Effector memory CD4-positive, alpha-beta T cell (primary cell): ENCODE measurements around the gene CHP1.

Experiments used
- DNase-seq, 3 donors: peaks; one replicate each; pipeline ENCODE4 v3.0.0-alpha.2; 2020
- H3K27ac ChIP-seq: 2 replicates; pipeline ENCODE4 v1.7.0; 2013; ENCODE audit warnings: mild to moderate bottlenecking, low read length, moderate library complexity; ENCODE audit not compliant: insufficient read depth, poor library complexity, severe bottlenecking
- H3K27me3 ChIP-seq: replicated peaks from 2 replicates; pipeline ENCODE4 v1.7.0; 2013; ENCODE audit warnings: mild to moderate bottlenecking, low read length; ENCODE audit not compliant: insufficient read depth, control insufficient read depth, poor library complexity, severe bottlenecking
- H3K36me3 ChIP-seq: 2 replicates; pipeline ENCODE4 v1.7.0; 2013; ENCODE audit warnings: mild to moderate bottlenecking, low read length, moderate library complexity; ENCODE audit not compliant: control insufficient read depth, insufficient read depth
- H3K4me1 ChIP-seq: 2 replicates; pipeline ENCODE4 v1.7.0; 2013; ENCODE audit warnings: low read length, mild to moderate bottlenecking; ENCODE audit not compliant: control insufficient read depth, insufficient read depth, poor library complexity, severe bottlenecking
- H3K4me3 ChIP-seq: 2 replicates; pipeline ENCODE4 v1.7.0; 2013; ENCODE audit warnings: low read length, low read depth, mild to moderate bottlenecking; ENCODE audit not compliant: insufficient read depth, poor library complexity, severe bottlenecking
- H3K9me3 ChIP-seq: 2 replicates; pipeline ENCODE4 v1.7.0; 2013; ENCODE audit warnings: mild to moderate bottlenecking, low read length, moderate library complexity; ENCODE audit not compliant: control insufficient read depth
- total RNA-seq, 3 donors: gene quantifications; one replicate each; lab custom pipeline; 2026; lab: John Stamatoyannopoulos, UW

CHP1 gene
- total RNA-seq: 46.2 to 52.3 (median 50.3) reads per million in 3 donors

DNA sequence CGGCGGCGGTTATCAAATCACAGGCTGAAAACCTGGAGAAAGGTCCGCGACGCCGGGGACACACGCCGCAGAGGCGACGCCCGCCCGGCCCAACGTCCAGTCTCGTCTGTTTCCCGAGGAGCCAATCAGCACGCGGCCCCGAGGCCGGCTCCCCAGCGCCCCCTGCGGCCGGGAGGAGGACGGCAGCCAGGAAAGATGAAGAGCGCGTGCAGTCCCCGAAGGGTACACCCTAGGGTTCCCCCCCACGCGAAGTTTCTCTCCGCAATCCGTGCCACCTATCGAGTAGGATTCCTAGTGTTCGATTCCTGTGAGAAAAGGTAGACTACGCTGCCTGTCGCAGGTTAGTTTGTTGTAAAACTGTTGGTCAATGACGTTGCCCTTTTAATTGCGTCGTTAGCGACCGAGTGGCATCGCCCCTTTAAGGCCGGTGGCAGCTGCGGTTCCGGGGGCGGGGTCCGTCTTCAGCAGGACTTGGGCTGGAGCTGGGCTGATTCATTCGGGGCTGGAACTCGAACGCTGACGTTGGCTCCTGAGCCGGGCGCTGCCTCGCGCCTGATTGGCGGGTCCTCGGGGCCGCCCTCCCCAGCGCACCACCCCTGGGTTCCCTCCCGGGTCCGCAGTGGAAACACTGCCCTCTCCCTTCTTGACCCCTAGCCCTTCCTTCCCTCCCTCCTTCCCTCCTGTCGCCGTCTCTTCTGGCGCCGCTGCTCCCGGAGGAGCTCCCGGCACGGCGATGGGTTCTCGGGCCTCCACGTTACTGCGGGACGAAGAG, at the start of gene CHP1, which contains the start of gene EXD1:
Gene CHP1, plus strand, starts transcription at position 619 of the 772 bp plus-strand sequence. Its CDS starts 115 bp downstream, at position 734.
Gene EXD1, minus strand, starts transcription at position 108 of the 772 bp plus-strand sequence. CDS start 4,182 bp downstream, outside the sequence.
- Histone ChIP-seq H3K4me1 (no peaks in the 10 kb centered on the region), H3K4me3 (peak within 1 kb of the TSS; percentile 76), H3K36me3 (no peaks in the 10 kb centered on the region), H3K27ac (peak within 1 kb of the TSS; percentile 87), H3K27me3 (no peaks in the 10 kb centered on the region), H3K9me3 (no peaks in the 10 kb centered on the region)
- DNase-seq: peak; percentile 87 to 92 (median 88)

DNA sequence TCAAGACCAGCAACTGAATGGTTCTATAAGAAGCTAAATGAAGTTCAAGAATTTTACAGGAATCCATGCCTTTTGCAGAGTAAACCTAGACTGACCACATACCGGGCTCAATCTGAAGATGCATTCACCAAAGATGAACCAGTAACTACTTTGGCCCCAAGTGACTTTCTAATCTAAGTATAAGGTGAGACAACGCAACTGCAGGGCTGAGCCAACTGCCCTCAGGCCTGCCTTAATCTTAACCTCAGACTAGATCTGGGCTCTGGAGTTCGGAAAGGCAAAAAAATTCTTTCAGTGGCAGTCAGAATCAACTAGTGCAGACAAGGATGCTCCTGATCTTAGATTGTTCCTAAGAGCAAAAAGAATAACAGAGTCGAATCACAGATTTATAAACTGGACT, 48.8 kb upstream of the CHP1 start:
- DNase-seq: no peak
- Histone ChIP-seq H3K4me3 (no peak overlapping the region), H3K4me1 (no peaks in the 10 kb centered on the region), H3K9me3 (no peaks in the 10 kb centered on the region), H3K36me3 (no peaks in the 10 kb centered on the region), H3K27me3 (no peaks in the 10 kb centered on the region), H3K27ac (no peak overlapping the region)

DNA sequence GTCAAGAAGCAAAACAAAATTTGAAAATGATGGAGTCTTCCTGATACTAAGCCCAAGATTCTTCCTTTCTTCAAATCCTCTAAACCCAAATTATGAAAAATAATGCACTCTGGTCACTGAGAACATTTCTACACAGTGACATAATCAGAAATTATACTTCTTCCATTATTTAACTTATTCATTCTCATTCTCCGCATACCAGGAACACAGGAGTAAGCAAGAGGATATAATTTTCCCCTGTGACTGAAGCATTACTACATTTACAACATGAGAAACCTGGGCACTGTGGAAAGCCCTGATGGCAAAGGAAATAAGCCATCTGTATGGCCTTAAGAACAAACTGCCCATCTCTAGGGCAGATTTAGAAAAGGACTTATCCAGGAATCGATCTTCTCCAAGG, 47.5 kb upstream of the CHP1 start:
- Histone ChIP-seq H3K9me3 (no peaks in the 10 kb centered on the region), H3K4me3 (no peak overlapping the region), H3K36me3 (no peaks in the 10 kb centered on the region), H3K4me1 (no peaks in the 10 kb centered on the region), H3K27me3 (no peaks in the 10 kb centered on the region), H3K27ac (no peak overlapping the region)
- no peak for DNase-seq

DNA sequence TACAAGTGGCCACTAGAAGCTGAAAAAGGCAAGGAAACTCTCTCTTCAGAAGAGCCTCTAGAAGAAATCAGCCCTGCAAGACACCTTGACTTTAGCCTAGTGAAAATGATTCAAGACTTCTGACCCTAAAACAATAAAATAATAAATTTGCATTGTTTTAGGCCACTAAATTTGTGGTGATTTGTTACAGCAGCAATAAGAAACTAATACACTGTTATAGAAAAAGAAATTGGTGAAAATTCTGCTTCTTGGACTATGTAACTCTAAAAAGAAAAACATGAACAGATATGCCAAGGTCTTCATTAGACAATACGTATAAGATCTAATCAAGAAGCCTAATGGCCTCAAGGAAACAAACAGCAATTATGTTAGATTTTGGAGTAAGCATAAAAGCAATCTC, 36.6 kb upstream of the CHP1 start:
- Histone ChIP-seq H3K36me3 (no peaks in the 10 kb centered on the region), H3K27ac (no peak overlapping the region), H3K4me3 (no peak overlapping the region), H3K4me1 (no peaks in the 10 kb centered on the region), H3K9me3 (no peaks in the 10 kb centered on the region), H3K27me3 (no peaks in the 10 kb centered on the region)
- no peak for DNase-seq

DNA sequence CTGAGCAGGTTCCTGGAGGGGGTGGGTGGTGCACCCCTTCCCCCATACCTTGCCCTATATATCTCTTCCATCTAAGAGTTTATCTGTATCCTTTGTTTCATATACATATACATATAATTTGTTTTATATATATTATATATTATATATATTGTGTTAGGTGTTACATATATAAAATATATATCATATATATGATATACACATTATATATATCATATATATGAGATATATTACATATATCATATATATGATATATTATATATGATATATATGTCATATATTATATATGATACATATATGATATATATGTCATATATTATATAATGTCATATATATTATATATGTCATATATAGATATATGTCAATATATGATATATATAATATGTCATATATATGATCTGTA, 31.6 kb upstream of the CHP1 start:
- no peak for DNase-seq
- Histone ChIP-seq H3K36me3 (no peaks in the 10 kb centered on the region), H3K9me3 (no peaks in the 10 kb centered on the region), H3K27ac (no peak overlapping the region), H3K27me3 (no peaks in the 10 kb centered on the region), H3K4me3 (no peak overlapping the region), H3K4me1 (no peaks in the 10 kb centered on the region)

DNA sequence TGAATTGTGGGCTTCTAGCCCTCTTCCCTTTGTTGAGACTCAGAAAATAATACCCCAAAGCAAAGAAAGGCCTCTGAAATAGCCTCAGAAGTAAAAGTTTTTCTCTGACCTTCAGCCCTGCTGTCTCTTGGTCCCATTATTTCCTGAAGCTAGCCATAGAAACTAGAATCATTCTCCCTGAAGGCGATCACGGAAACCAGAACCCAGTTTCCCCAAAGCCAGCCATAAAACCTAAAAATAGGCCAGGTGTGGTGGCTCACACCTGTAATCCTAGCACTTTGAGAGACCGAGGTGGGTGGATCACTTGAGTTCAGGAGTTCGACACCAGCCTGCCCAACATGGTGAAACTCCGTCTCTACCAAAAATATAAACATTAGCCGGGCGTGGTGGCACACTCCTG, 27.7 kb upstream of the CHP1 start:
- H3K9me3 ChIP-seq: no peaks in the 10 kb centered on the region
- H3K4me1 ChIP-seq: no peaks in the 10 kb centered on the region
- no peaks in the 10 kb centered on the region for H3K36me3 ChIP-seq
- no peak for DNase-seq
- H3K27ac ChIP-seq: no peak overlapping the region
- H3K4me3 ChIP-seq: no peak overlapping the region
- no peaks in the 10 kb centered on the region for H3K27me3 ChIP-seq

DNA sequence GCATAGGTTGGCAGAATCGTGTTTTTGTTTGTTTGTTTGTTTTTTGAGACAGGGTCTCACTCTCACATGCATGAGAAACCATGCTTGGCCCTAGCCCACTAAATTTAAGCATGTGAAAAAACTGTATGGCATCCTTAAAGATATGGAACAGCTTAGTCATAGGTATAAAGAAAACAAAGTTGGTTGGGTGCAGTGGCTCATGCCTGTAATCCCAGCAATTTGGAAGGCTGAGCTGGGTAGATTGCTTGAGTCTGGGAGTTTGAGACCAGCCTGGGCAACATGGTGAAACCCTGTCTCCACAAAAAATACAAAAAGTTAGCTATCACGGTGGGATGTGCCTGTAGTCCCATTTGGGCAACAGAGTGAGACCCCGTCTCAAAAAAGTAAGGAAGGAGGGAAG, 25.8 kb upstream of the CHP1 start:
- no peaks in the 10 kb centered on the region for H3K9me3 ChIP-seq

DNA sequence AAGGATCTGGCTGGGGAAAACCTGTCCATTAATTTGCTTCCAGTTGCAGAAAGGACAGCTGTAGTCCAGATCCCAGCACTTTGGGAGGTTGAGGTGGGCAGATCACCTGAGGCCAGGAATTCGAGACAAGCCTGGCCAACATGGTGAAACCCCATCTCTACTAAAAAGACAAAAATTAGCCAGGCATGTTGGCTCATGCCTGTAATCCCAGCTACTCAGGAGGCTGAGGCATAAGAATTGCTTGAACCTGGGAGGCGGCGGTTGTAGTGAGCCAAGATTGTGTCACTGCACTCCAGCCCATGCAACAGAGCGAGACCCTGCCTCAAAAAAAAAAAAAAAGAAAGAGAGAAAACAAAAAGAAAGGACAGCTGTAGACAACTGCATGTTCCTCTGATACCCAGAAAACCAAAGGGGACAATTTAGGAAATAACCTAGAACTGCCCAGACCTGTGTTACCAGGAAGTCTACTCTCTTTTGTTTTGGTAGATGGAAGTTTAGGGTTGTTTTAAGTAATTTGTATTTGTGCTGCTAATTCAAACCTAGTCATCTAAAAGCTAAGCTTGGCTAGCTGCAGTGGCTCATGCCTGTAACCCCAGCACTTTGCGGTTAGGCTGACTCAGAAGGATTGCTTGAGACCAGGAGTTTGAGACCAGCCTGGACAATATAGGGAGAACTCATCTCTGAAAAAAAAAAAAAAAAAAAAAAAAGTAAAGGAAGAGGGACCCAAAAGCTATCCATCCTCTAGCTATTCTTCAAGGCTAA, 23.2 kb upstream of the CHP1 start:
- Histone ChIP-seq H3K4me3 (no peak overlapping the region), H3K9me3 (no peaks in the 10 kb centered on the region), H3K27ac (no peak overlapping the region), H3K36me3 (no peaks in the 10 kb centered on the region), H3K27me3 (no peaks in the 10 kb centered on the region), H3K4me1 (no peaks in the 10 kb centered on the region)
- DNase-seq: no peak

More for the DNA sequence above, 25.8 kb upstream of the CHP1 start:
- DNase-seq: no peak
- Histone ChIP-seq H3K27ac (no peak overlapping the region), H3K27me3 (no peaks in the 10 kb centered on the region), H3K4me3 (no peak overlapping the region), H3K36me3 (no peaks in the 10 kb centered on the region), H3K4me1 (no peaks in the 10 kb centered on the region)

DNA sequence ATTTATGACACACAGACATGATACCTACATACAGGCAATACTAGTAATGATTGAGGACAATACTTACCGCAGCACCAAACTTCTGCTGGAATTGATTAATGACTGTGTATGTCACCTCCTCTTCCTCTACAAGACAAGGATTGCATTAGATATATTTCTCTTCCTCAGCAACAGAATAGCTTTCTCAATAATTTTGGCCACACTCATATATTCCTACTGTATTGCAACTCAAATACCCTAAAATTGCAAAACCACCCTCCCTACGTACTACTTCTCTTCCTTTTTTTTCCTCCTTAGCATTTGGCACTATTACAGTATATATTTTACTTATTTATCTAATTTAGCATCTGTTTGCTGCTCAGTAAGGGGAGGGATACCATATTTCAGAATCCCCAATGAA, 15.4 kb upstream of the CHP1 start:
- no peak for DNase-seq
- H3K9me3 ChIP-seq: no peaks in the 10 kb centered on the region
- no peak overlapping the region for H3K4me3 ChIP-seq
- H3K36me3 ChIP-seq: no peaks in the 10 kb centered on the region
- no peaks in the 10 kb centered on the region for H3K27me3 ChIP-seq
- no peak overlapping the region for H3K27ac ChIP-seq
- no peaks in the 10 kb centered on the region for H3K4me1 ChIP-seq

DNA sequence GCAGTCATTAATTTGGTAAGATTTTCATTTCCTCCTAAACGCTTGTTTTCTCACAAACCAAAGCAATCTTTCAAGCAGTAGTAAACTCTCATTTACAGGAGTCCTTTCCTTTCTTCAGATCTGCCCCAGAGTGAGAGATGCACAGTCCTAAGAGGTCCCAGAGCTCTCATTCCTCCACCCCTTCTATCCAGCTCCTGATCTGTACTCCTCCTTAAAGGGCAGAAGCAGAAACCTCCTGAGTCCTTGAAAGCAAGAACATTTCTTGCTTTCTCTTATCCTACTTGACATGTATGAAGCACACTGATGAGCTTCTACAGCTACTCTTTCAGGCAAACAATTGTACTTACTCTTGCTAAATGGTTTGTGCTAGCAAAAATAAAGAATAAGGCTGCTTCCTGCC, 12.2 kb upstream of the CHP1 start:
- Histone ChIP-seq H3K4me1 (no peaks in the 10 kb centered on the region), H3K9me3 (no peaks in the 10 kb centered on the region), H3K4me3 (no peak overlapping the region), H3K27me3 (no peaks in the 10 kb centered on the region), H3K36me3 (no peaks in the 10 kb centered on the region), H3K27ac (no peak overlapping the region)
- no peak for DNase-seq
